Fibroblast of lung (primary cell): ENCODE data around the gene NIT1. TPM values are rescaled to one million over a fixed set of nuclear protein-coding genes. Genes with fewer than 3 reads are reported as not detected.

Experiments used
- DNase-seq, 2 donors: peaks; one replicate each; pipeline versions ENCODE4 v3.0.0 to v3.0.0-alpha.2; 2010; ENCODE audit warnings: low read depth in 2 of 2
- H2AFZ ChIP-seq: 2 replicates; pipeline ENCODE4 v1.5.1; 2012; ENCODE audit warnings: low read length, control low read depth, inconsistent platforms
- H3K27ac ChIP-seq: 2 replicates; pipeline ENCODE4 v1.5.1; 2011; ENCODE audit warnings: low read length, control low read depth; ENCODE audit not compliant: insufficient read depth
- H3K27me3 ChIP-seq: 2 replicates; pipeline ENCODE4 v1.5.1; 2011; ENCODE audit warnings: mild to moderate bottlenecking, low read length; ENCODE audit not compliant: control insufficient read depth, insufficient read depth
- H3K36me3 ChIP-seq: 2 replicates; pipeline ENCODE4 v1.5.1; 2011; ENCODE audit warnings: low read length; ENCODE audit not compliant: control insufficient read depth, insufficient read depth
- H3K4me1 ChIP-seq: 2 replicates; pipeline ENCODE4 v1.5.1; 2011; ENCODE audit warnings: low read length; ENCODE audit not compliant: control insufficient read depth, insufficient read depth; ENCODE audit errors: extremely low read depth
- H3K4me2 ChIP-seq: 2 replicates; pipeline ENCODE4 v1.5.1; 2011; ENCODE audit warnings: low read length, control low read depth; ENCODE audit not compliant: insufficient read depth; ENCODE audit errors: extremely low read depth
- H3K4me3 ChIP-seq, 4 experiments: fragments of 200-600 bp in 1 of 4; sonication (generic) in 1 of 4; replicated peaks in 1 of 4; 2 replicates each; pipeline ENCODE4 v1.5.1; 2011 to 2016; ENCODE audit warnings: low read length in 4 of 4, low read depth in 3 of 4, mild to moderate bottlenecking in 3 of 4, control low read depth in 2 of 4, inconsistent platforms in 1 of 4, mixed read lengths in 1 of 4; ENCODE audit not compliant: insufficient read depth in 1 of 4; ENCODE audit errors: control extremely low read depth in 1 of 4
- H3K79me2 ChIP-seq: 2 replicates; pipeline ENCODE4 v1.5.1; 2012; ENCODE audit warnings: mild to moderate bottlenecking, low read length, inconsistent platforms; ENCODE audit not compliant: control insufficient read depth, insufficient read depth
- H3K9ac ChIP-seq: 2 replicates; pipeline ENCODE4 v1.5.1; 2011; ENCODE audit warnings: mild to moderate bottlenecking, low read length, control low read depth; ENCODE audit not compliant: insufficient read depth
- H3K9me3 ChIP-seq: 2 replicates; pipeline ENCODE4 v1.5.1; 2012; ENCODE audit warnings: low read depth, low read length; ENCODE audit not compliant: control insufficient read depth, insufficient read depth
- H4K20me1 ChIP-seq: 2 replicates; pipeline ENCODE4 v1.5.1; 2011; ENCODE audit warnings: low read length; ENCODE audit not compliant: control insufficient read depth, insufficient read depth; ENCODE audit errors: extremely low read depth
- EZH2 ChIP-seq: IDR thresholded peaks from 2 replicates; pipeline ENCODE4 v1.5.1; 2012; ENCODE audit warnings: low read length, control low read depth, mild to moderate bottlenecking; ENCODE audit errors: missing control alignments
- polyA plus RNA-seq, 2 donors: library from polyadenylated mRNA; depleted of rRNA in 1 of 2; stranded (reverse) in 1 of 2; unstranded in 1 of 2; fragments of >200 nt; gene quantifications; 2 replicates each; pipeline ENCODE4 v1.2.1, GENCODE V29; 2011 to 2012; ENCODE audit warnings: missing spikeins in 1 of 2
- total RNA-seq: library from RNA; depleted of rRNA; stranded (reverse); fragments of >200 nt; gene quantifications from 2 replicates; pipeline ENCODE4 v1.2.1, GENCODE V29; 2014
- TF ChIP-seq, protein P1 (sequence below), 2 donors: IDR thresholded peaks in 1 of 2; conservative IDR thresholded peaks in 1 of 2; 1 replicate in 1 of 2; 2 replicates in 1 of 2; pipeline ENCODE4 v1.5.1; 2011 to 2012; ENCODE audit warnings: low read length in 2 of 2, control low read depth in 1 of 2, inconsistent platforms in 1 of 2, low read depth in 1 of 2, mild to moderate bottlenecking in 1 of 2

The NIT1 gene
- total and polyA plus RNA-seq, 2 donors (not counting 1 experiment from before 2014, with no cell fraction given) = 30.6 to 42.6 TPM

DNA sequence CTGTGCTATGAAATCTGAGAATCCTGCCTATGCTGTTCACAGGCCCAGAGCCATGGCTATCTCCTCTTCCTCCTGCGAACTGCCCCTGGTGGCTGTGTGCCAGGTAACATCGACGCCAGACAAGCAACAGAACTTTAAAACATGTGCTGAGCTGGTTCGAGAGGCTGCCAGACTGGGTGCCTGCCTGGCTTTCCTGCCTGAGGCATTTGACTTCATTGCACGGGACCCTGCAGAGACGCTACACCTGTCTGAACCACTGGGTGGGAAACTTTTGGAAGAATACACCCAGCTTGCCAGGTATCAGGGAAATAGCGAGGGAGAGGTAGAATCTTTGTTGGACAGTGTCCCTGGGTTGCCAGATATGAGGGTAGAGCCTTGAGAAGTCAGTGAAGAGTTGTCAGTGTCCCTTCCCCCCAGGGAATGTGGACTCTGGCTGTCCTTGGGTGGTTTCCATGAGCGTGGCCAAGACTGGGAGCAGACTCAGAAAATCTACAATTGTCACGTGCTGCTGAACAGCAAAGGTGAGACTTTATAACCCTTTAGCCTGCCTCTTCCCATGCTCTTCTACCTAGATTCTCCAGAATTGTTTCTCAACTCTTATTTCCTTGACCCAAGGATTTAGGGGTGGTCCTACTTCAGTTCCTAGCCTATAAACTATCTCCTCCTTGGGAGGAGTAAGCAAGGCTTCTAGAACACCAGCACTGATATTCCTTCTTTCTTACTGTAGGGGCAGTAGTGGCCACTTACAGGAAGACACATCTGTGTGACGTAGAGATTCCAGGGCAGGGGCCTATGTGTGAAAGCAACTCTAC is 1.4 kb downstream of the NIT1 start:
- H3K4me2 ChIP-seq = peak overlapping the region; percentile 100
- peak; percentile 75 to 80 for DNase-seq
- no peak overlapping the region for H2AFZ ChIP-seq
- peaks cover 48% of the 10 kb centered on the region for H3K79me2 ChIP-seq
- peaks cover 2% of the 10 kb centered on the region for H4K20me1 ChIP-seq
- no peaks in the 10 kb centered on the region for H3K27me3 ChIP-seq
- TF ChIP-seq EZH2 = no peak
- TF ChIP-seq, protein P1, sequence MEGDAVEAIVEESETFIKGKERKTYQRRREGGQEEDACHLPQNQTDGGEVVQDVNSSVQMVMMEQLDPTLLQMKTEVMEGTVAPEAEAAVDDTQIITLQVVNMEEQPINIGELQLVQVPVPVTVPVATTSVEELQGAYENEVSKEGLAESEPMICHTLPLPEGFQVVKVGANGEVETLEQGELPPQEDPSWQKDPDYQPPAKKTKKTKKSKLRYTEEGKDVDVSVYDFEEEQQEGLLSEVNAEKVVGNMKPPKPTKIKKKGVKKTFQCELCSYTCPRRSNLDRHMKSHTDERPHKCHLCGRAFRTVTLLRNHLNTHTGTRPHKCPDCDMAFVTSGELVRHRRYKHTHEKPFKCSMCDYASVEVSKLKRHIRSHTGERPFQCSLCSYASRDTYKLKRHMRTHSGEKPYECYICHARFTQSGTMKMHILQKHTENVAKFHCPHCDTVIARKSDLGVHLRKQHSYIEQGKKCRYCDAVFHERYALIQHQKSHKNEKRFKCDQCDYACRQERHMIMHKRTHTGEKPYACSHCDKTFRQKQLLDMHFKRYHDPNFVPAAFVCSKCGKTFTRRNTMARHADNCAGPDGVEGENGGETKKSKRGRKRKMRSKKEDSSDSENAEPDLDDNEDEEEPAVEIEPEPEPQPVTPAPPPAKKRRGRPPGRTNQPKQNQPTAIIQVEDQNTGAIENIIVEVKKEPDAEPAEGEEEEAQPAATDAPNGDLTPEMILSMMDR (conservative IDR thresholded peaks at IDR 0.05 in 1 of 2, IDR thresholded peaks at IDR 0.05 in 1 of 2; ENCODE audit: low read depth in 1 of 2, low read length in 2 of 2) = peak; percentile 38 to 51
- peaks cover 29% of the 10 kb centered on the region for H3K36me3 ChIP-seq
- peak overlapping the region; percentile 97 for H3K9ac ChIP-seq
- peaks cover 15% of the 10 kb centered on the region for H3K4me1 ChIP-seq
- H3K4me3 ChIP-seq = peak overlapping the region; percentile 85 to 100 (median 96)
- peak overlapping the region; percentile 100 for H3K27ac ChIP-seq
- no peaks in the 10 kb centered on the region for H3K9me3 ChIP-seq

DNA sequence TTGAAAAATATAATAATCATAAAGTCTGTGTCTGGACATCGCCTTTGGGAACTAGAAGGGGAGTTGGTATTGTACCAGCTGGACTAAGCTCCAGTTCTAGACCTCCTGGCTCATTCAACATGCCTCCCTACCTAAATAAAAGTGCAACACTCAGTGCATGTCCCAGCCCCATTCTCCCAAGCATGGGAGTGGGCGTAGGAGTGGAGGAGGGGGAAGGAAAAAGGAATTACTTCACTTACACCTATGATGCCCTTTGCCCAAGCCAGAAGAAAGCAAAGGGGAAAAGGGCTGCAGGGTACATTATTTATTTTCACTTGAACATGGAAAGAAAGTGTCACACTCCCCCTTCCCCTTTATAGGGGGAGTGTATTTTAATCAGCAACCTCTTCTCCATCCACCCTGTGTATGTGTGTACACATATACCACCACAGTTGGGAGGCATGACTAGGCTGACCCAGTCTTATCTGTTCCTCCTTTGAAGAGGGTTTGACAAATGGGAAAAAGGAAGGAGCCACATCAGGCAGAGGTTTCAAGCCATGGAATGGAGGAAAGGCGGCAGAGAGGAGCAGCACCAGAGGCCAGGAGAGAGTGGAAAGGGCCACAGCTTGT is 3.2 kb downstream of the NIT1 start:
- no peak for TF ChIP-seq EZH2
- TF ChIP-seq, protein P1 (conservative IDR thresholded peaks at IDR 0.05 in 1 of 2, IDR thresholded peaks at IDR 0.05 in 1 of 2; ENCODE audit: low read depth in 1 of 2, low read length in 2 of 2) = no peak
- no peaks in the 10 kb centered on the region for H3K27me3 ChIP-seq
- H3K4me2 ChIP-seq = no peak overlapping the region
- no peak overlapping the region for H2AFZ ChIP-seq
- H3K79me2 ChIP-seq = peaks cover 37% of the 10 kb centered on the region
- H3K4me3 ChIP-seq = no peak overlapping the region
- peaks cover 12% of the 10 kb centered on the region for H3K4me1 ChIP-seq
- H3K9ac ChIP-seq = no peak overlapping the region
- no peak for DNase-seq
- no peaks in the 10 kb centered on the region for H3K9me3 ChIP-seq
- H3K27ac ChIP-seq = no peak overlapping the region
- peaks cover 34% of the 10 kb centered on the region for H3K36me3 ChIP-seq
- no peaks in the 10 kb centered on the region for H4K20me1 ChIP-seq

DNA sequence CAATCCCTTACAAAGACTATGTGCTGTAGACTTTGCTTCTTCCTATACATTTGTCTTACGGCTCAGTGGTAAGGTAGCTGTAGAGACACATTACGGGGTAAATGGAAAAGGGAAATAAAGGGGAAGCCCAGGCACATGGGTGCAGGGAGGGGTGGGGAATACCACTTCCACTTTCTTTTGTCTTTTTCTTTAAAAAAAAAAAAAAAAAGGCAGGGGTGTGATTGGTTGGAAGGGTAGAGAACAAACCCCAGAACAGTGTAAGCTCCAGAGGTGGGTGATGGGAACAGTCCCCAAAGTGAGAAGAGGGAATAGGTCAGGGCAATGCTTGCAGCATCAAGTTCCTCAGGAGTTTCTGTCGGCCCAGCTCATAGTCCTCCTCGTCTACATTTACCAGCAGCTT is 3.9 kb downstream of the NIT1 start:
- Histone ChIP-seq H3K27me3 (no peaks in the 10 kb centered on the region), H2AFZ (no peak overlapping the region), H3K79me2 (peaks cover 32% of the 10 kb centered on the region), H3K36me3 (peaks cover 34% of the 10 kb centered on the region), H3K27ac (no peak overlapping the region), H3K9ac (no peak overlapping the region), H3K4me1 (peaks cover 10% of the 10 kb centered on the region), H3K9me3 (no peaks in the 10 kb centered on the region), H4K20me1 (no peaks in the 10 kb centered on the region), H3K4me2 (no peak overlapping the region), H3K4me3 (no peak overlapping the region)
- no peak for DNase-seq
- TF ChIP-seq, protein P1 (conservative IDR thresholded peaks at IDR 0.05 in 1 of 2, IDR thresholded peaks at IDR 0.05 in 1 of 2; ENCODE audit: low read depth in 1 of 2, low read length in 2 of 2) = no peak
- TF ChIP-seq EZH2 = no peak
